GM12872 (cell line): ENCODE results near the gene GDI2.

Source experiments
- TF ChIP-seq, protein P1 (sequence below): IDR thresholded peaks from 3 replicates; pipeline ENCODE4 v1.5.1; 2011; ENCODE audit warnings: low read depth, mild to moderate bottlenecking, low read length, moderate library complexity; ENCODE audit not compliant: insufficient read depth

The GDI2 gene

DNA sequence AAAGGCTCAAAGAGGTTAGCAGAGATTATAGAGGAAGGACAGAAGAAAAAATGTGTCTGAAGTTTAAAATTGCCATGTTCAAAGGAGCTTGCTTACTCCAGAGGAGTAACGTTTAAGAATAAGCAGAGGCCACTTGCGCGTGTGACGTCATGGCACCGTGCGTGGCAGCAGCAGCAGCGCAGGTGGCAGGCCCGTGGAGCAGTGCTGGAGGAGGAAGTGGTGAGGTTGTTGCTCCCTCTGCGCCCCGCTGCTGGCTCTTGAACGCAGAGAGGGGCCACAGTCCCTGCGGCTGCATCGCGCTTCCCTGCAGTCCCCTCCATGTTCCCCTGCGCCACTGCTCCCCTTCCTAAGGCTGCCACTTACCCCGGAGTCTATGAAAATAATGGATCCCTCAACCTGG is 37.5 kb downstream of the GDI2 start:
- TF ChIP-seq, protein P1, sequence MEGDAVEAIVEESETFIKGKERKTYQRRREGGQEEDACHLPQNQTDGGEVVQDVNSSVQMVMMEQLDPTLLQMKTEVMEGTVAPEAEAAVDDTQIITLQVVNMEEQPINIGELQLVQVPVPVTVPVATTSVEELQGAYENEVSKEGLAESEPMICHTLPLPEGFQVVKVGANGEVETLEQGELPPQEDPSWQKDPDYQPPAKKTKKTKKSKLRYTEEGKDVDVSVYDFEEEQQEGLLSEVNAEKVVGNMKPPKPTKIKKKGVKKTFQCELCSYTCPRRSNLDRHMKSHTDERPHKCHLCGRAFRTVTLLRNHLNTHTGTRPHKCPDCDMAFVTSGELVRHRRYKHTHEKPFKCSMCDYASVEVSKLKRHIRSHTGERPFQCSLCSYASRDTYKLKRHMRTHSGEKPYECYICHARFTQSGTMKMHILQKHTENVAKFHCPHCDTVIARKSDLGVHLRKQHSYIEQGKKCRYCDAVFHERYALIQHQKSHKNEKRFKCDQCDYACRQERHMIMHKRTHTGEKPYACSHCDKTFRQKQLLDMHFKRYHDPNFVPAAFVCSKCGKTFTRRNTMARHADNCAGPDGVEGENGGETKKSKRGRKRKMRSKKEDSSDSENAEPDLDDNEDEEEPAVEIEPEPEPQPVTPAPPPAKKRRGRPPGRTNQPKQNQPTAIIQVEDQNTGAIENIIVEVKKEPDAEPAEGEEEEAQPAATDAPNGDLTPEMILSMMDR, result no peak

- TF ChIP-seq, protein P1, result no peak
Observed at GRCh38 chr10:5774987-5775620, 38.1 kb downstream of the GDI2 start.

GRCh38 chr10:5766189-5766588 is 47.0 kb downstream of the GDI2 start:
- TF ChIP-seq, protein P1, result no peak

DNA sequence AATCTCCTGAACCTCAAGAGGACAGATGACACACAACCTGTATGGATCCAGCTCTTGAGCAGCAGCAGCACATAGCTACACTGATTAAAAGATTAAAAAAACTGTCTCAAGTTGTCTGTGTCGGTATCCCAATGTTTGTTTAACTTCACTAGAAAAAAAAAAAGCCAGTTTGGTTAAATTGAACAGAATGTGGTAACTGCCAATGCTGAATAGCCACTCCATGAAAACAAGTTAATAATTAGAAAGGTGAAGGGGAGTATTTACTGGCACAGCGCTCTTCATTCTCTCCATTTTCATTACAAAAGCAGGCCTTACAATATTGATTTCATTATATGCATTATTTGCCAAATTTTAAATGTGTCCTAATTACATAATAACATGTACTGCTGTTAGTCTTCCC is 47.6 kb downstream of the GDI2 start:
- TF ChIP-seq, protein P1, result no peak

DNA sequence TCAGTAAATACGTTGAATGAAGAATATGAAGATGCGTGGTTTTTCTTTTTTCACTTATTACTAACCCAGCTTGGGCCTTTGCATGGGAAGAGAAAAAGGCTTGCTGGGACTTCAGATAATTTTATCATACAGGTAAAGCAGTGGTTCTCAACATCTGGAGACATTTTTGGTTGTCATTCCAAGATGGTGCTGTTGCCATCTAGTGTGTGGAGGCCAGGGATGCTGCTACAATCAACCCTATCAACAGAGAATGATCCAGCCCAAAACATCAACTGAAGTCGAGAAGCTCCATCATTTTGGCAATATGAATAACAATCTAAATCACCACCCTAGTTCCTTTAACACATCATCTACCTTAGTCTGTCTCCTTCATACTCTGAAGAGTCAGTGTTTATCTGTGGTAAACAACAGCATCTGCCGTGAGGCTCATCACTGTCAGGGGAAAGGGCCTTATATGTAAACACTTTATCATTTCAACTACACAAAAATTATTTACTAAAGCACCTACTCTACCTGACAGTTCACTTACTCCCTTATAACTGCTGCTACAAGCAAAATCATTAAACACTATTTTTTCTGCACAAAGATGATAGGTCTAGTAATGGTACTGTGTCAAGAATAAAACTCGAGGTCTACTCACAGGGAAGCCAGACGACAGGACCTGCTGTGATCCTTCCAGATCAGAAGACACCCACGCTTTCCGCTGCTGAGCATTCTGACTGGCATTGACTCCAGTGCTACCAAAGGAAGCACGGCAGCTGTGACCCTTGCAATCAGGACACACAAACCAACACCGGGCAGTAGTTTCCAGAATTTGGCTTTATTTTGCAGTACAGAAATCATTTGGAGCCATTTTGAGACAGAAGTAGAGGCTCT is 48.6 kb downstream of the GDI2 start:
- TF ChIP-seq, protein P1, result no peak

- TF ChIP-seq, protein P1, result no peak
Observed at GRCh38 chr10:5762531-5762930, 50.7 kb downstream of the GDI2 start.

DNA sequence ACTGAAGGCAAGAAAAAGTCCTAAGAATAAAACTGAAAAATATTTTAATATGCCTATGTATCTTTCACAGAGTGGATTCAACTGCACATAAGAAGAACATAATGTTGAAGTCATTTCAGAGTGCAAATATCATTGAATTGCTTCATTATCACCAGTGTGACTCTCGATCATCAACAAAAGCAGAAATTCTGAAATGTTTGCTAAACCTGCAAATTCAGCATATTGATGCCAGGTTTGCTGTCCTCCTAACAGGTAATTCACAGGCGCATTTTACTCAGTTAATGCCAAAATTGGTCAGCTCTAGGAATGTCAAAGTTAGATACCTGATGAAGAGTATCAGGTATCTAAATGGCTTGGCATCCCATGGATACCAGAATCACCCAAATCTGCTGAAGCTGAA is 52.0 kb downstream of the GDI2 start:
- TF ChIP-seq, protein P1, result no peak
